Measurements from ENCODE around the gene SDS.

SDS gene

GRCh38 chr12:113351089-113351488 is 52.6 kb downstream of the SDS start:
- H3K4me3 ChIP-seq (ENCODE audit: low read depth, low read length), result no peak overlapping the region
- TF ChIP-seq CTCF (IDR thresholded peaks at IDR 0.05; ENCODE audit: low read depth, low read length), result no peak
- DNase-seq (ENCODE audit: low read depth), result no peak

- H3K4me3 ChIP-seq (ENCODE audit: low read depth, low read length), result no peak overlapping the region
Observed at GRCh38 chr12:113348849-113349536, 54.7 kb downstream of the SDS start.

GRCh38 chr12:113347892-113348291 is 55.8 kb downstream of the SDS start:
- DNase-seq (ENCODE audit: low read depth), result no peak
- no peak overlapping the region for H3K4me3 ChIP-seq (ENCODE audit: low read depth, low read length)
- TF ChIP-seq POLR2A (IDR thresholded peaks at IDR 0.05; ENCODE audit: extremely low read depth, insufficient read length), result no peak
- TF ChIP-seq MYC (IDR thresholded peaks at IDR 0.05; ENCODE audit: low read depth, low read length), result peak; percentile 76
- TF ChIP-seq, protein P1, sequence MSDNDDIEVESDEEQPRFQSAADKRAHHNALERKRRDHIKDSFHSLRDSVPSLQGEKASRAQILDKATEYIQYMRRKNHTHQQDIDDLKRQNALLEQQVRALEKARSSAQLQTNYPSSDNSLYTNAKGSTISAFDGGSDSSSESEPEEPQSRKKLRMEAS (IDR thresholded peaks at IDR 0.05; ENCODE audit: low read depth, low read length), result peak; percentile 82
- TF ChIP-seq CTCF (IDR thresholded peaks at IDR 0.05; ENCODE audit: low read depth, low read length), result no peak

More at GRCh38 chr12:113348849-113349536, 54.7 kb downstream of the SDS start:
- no peak for DNase-seq (ENCODE audit: low read depth)
- TF ChIP-seq, protein P1 (IDR thresholded peaks at IDR 0.05; ENCODE audit: low read depth, low read length), result no peak
- TF ChIP-seq CTCF (IDR thresholded peaks at IDR 0.05; ENCODE audit: low read depth, low read length) (no peak), POLR2A (IDR thresholded peaks at IDR 0.05; ENCODE audit: extremely low read depth, insufficient read length) (no peak), MYC (IDR thresholded peaks at IDR 0.05; ENCODE audit: low read depth, low read length) (no peak)

DNA sequence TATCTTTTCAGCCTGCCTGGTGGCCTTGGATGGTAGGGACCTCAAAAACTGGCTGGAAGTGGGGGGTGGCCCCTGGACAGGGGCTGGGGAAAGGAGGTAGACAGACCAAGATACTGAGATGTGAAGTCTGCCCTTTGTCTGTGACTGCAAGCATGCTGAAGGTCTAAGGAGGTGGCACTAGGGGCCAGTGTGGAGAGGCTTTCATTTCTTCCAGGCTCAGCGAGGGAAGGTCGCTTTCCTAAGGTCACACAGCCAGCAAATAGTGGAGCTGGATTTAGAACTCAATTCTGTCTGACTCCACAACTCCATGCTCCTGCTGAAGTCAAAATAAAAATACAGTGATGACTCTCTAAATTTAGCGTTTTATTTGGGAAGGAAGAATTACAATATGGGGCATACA is 56.6 kb downstream of the SDS start:
- H3K4me3 ChIP-seq (ENCODE audit: low read depth, low read length), result no peak overlapping the region
- DNase-seq (ENCODE audit: low read depth), result no peak
- TF ChIP-seq CTCF (IDR thresholded peaks at IDR 0.05; ENCODE audit: low read depth, low read length), result peak; percentile 5
- no peak for TF ChIP-seq POLR2A (IDR thresholded peaks at IDR 0.05; ENCODE audit: extremely low read depth, insufficient read length)
- TF ChIP-seq MYC (IDR thresholded peaks at IDR 0.05; ENCODE audit: low read depth, low read length), result no peak

DNA sequence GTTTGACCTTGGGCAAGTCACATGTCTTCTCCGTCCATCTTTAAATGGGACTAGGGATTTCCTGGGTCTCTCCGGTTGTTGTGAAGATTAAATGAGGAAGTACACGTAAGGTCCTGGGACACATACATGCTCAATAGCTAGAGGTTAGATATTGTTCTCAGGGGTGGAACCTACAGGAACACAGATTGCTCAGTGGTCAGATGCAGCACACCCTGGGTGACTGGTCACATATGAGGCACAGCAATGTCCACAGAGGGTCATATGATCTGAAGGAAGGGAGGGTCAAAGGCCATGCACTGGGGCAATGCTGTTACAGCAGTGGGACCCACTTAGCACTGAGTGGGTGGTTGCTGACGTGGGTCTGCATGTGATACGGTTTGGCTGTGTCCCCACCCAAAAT is 57.3 kb downstream of the SDS start:
- H3K4me3 ChIP-seq (ENCODE audit: low read depth, low read length), result no peak overlapping the region
- TF ChIP-seq, protein P1 (IDR thresholded peaks at IDR 0.05; ENCODE audit: low read depth, low read length), result no peak
- no peak for TF ChIP-seq MYC (IDR thresholded peaks at IDR 0.05; ENCODE audit: low read depth, low read length)
- TF ChIP-seq POLR2A (IDR thresholded peaks at IDR 0.05; ENCODE audit: extremely low read depth, insufficient read length), result no peak
- TF ChIP-seq CTCF (IDR thresholded peaks at IDR 0.05; ENCODE audit: low read depth, low read length), result no peak
- no peak for DNase-seq (ENCODE audit: low read depth)

- no peak overlapping the region for H3K4me3 ChIP-seq (ENCODE audit: low read depth, low read length)
- TF ChIP-seq, protein P1 (IDR thresholded peaks at IDR 0.05; ENCODE audit: low read depth, low read length), result no peak
- no peak for TF ChIP-seq CTCF (IDR thresholded peaks at IDR 0.05; ENCODE audit: low read depth, low read length)
- no peak for DNase-seq (ENCODE audit: low read depth)
Observed at GRCh38 chr12:113345318-113345717, 58.4 kb downstream of the SDS start.

All from NB4 (cell line).